HG02870 (cell line): Measurements from ENCODE around the gene KIF26B.

ENCODE experiments used
- ATAC-seq: cut with Tn5 transposase; IDR thresholded peaks from one replicate; pipeline ENCODE4 v1.9.1; 2021; ENCODE audit warnings: mild to moderate bottlenecking, moderate library complexity; ENCODE audit not compliant: unreplicated experiment

KIF26B gene

DNA sequence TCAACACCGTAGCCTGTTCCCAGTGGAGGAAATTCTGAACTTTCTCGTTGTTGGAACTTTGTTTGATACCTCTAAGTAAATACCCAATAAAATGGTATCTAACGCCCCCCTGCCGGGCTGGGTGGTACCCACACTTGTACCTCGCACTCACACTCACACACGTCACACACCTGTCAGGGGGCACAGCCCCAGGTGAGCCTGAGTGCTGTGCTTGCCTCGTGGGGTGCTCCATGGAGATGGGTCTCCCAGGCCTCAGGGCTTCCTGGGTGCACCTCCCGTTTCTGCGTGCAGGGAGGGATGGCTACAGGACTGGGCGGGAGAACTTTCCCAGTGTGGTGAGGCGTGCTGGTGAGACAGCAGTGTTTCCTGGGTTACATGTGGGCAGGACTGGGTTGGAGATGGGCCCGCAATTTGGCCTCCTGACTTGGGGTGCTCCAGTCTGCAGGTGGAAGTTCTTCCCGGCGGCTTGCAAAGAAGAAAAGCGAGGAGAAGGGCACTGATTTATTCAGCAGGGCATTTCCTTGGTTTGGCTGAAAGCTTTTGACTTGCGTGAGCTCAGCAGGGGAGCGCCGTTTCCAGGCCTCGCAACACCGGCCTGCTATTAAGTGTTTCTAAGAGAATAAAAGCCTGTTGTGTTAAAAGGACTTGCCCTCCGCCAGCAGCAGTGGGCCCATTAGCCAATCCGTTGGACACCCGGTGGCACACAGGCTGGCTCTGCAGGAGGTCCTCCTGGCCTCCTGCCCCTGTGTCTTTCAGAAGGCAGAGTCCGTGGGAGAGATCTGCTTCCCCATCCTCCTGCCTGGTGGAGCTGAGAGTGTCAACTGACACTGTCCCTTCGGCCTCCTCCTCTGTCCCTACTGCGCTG, 79.7 kb downstream of the KIF26B start:
- no peak for ATAC-seq

DNA sequence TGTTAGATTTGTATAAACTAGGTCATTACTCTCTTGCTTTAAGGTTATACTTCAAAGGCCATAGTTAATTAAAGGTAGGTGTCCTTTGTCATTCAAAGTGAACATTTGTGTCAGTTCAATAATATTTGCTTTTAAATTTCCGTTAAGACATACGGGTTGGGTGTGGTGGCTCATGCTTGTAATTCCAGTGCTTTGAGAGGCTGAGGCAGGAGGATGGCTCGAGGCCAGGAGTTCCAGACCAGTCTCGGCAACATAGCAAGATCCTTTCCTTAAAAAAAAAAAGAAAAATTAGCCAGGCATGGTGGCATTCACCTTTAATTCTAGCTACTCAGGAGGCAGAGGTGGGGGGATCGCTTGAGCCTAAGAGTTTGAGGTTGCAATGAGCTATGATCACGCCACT, 80.4 kb downstream of the KIF26B start:
- no peak for ATAC-seq

DNA sequence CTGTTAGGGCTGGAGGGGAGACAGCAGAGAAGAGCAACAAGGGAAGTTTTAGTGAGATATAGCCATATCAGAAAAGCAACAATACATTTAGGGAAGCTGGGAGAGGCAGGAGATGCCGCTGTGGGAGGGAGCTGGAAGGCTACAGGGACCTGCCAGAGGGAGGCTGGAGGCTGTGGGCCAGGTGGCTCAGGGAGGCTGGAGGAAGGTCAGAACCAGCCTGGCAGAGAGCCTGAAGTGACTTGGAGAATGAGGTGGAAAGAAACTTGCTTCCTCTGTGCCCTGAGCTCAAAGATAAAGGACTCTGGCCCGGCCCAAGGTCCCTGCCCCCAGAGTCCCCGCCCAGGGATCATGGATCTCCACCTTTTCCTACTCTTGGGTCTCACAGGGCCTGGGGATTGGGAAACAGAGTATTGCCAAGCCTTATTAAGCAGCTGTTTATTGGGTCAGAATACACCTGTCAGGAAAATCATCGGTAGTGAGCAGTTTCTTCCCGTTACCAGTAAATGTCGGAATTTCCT, 85.9 kb downstream of the KIF26B start:
- no peak for ATAC-seq

DNA sequence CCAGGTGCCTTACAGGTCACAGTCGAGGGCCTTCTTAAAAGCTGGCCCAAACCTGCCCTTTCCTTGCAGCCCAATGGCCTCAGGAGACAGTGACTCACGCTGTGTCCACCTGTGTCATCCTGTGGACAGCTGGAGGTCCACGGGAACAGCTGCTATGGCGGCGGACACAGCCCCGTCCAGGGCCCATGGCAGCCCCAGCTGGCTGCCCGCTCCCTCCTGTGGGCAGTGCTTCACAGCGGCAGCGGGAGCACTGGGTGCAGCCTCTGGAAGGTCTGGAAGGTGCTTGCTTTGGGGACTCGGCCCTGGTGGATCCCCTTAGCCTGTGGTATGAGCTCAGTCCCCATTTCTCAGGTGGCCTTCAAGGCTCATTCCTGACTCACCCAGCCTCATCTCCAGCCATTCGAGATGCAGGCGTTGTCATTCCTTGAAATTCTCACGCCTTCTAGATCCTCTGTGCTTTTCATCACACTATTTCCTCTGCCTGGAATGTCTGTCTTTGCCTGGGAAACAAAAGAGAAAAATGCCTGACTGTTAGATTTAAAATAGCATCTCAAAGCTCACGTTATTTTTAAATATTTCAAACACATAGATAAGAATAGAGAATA, 86.8 kb downstream of the KIF26B start:
- no peak for ATAC-seq

DNA sequence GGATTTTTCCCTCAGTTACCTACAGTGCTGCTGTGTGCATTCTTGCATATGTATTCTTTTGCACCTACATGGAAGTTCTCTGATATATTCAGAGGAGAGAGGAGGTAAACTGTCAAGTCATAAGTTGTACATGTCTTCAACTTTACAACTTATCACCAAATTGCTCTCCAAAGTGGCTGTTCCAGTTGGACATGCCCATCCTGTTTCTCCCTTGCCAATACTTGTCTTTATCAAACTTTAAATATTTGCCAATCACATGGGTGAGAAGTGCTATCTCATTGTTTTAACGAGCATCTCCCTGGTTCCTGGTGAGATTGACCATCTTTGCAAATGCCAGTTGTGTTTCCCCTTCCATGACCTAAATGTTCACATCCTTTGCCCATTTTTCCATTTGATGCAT, 88.2 kb downstream of the KIF26B start:
- ATAC-seq, result no peak

DNA sequence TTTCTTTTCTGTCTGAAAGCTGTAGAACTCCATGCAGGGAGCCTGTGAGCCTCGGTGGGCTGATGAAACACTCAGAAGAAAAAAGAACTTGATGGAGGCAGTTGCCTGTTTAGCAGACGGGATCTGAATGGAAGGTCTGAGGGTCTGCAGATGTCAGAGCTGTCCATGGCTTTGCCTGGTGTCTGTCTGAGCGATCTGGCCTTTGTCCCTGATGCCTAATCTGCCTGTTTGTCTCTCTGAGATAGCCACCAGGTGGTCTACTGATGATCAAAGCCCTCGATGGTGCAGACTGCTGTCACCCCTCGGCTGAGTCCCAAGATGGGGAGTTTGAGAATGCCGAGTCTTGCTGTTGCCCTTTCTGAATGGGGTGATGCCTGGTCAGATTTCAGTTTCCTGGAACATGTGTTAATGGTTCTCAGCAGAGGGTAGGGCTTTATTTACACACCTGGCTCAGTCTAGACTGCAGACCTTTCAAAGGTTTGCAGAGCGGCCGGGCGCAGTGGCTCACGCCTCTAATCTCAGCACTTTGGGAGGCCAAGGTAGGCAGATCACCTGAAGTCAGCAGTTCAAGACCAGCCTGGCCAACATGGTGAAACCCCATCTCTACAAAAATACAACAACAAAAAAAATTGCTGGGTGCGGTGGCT, 90.4 kb downstream of the KIF26B start:
- ATAC-seq, result no peak

DNA sequence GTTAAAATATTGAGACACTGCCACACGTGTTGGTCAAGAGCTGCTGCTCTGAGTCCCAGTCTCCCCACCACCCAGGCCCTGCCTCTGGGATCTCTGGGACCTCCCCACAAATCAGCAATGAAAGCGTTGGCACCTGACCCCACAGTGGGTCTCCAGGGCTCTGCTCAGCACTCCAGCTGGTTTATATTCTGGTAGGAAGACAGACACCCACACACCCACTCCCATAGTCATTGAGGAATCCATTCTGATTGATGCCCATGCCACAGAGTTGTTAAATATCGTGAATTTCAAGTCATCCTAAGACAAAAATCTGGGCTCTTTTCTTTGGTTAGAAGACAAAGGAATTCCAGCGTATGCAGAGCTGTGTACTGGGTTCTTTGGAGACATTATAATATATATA, 91.6 kb downstream of the KIF26B start:
- ATAC-seq, result no peak

DNA sequence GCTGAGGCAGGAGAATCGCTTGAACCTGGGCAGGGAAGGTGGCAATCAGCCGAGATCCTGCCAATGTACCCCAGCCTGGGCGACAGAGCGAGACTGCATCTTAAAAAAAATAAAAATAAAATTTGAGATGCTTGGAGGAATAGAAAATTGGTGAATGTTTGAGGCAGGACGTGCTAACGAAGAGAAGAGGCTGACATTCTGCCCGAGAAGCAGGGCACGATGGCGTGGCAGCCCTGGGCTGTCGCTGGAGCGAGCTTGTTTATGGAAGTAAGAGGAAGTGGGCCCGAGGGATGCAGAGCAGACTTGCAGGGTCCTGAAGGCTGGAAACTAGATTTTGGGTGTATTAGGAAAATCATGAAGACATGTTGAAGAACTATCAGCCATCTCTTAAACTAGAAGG, 92.6 kb downstream of the KIF26B start:
- ATAC-seq, result no peak

DNA sequence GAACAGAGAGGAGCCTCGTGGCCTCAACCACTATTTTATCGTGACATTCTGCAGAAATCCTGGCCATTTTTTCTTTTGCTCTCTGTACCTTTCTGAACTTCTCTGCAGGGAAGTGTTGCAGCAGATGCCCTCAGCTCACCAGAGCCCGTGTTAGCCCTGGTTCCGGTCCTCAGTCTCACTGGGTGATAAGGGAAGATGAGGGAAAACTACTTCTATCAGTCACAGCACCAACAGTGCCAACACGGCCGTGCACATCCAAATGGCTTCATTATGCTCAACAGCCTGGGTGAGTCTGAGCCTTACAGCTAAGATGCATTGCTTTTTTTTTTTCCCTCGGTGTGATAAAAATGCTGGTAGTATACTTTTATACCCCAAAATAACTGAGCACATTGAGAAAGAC, 93.0 kb downstream of the KIF26B start:
- ATAC-seq, result no peak

DNA sequence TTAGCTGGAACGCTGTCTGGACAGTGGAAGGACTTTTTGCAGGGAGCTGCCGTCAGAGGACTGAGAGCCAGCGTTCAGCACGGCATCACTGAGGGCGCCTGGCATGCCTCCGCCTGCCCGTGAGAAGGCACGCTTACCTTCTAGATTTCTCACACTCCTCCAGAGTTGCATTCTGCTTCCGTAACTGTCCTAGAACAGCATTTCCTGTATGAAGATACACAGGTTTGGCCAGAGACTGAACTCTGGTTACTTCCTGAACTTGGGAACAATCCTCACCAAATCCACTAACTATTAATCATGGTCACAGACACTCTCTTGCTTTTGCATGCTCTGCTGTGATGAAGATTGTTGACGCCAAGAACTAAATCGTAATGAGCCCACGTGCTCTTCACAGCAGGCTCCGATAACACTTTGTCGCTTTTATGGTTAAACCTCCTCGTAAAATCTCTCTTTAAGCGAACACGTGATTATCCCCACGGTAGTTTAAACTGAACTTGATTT, 93.5 kb downstream of the KIF26B start:
- ATAC-seq, result no peak

DNA sequence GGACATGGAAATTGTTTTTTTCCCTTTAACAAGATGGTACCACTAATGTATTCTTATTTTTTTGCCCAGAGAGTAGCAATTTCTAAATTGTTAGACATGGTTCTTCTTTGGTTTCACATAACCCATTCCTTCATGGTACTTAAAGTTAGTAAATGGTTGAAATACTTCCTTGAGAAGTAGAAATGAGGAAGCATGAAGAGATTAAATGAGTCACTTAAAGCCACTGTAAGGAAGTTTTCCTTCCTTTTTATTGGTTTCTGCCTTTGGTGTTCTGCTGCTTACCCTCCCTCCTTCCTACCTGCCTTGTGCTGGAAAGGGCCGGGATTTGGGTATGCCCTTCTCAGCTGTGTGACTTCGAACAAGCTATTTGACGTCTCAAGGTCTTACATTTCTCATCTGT, 101.0 kb downstream of the KIF26B start:
- ATAC-seq, result no peak

DNA sequence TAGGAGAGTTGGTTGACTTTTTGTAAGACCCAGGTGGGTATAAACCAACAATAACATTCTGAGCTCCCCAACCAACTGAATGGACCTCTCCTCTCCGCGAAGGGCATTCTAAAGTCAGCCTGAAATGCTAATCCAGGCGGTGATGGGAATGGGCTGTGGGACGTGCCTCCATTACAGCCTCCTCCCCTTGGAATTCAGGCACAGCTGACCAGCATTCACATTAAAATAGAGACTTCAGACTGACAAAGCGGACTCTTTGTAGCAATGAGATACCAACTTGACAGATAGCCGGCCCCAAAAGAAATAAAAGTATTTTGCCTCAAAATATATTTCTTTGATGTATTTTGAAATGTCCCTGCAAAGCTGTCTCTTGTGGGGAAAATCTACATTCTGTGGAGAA, 101.7 kb downstream of the KIF26B start:
- ATAC-seq, result no peak

DNA sequence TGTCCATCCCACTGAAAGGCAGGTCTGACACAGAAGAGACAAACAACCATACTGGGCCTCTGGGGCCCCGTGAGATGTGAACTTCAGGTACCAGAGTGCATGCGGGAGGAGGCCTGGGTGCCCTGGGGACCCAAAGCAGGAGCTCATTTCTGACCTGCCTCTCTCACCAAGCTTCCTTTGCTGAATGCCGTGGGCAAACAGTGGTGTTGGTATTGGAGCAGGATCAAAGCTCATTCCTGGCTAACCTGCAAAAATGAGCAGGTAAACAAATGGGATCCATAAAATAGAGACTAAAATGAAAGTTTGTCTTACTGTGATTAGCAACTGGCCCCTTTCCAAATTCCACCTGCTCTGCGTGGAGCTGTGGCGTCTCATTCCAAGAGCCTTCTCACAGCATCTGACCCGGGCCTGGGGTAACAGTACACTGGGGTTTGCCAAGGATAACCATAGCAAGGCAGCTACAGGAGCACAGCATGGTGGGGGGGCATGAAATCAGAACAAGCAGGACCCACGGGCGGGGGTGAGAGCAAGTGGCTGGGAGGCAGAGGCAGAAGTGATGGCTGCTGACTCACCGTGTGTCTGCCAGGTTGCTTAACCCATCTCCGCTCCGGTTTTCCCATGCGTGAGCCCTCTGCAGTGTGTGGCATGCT, 103.6 kb downstream of the KIF26B start:
- ATAC-seq, result no peak

DNA sequence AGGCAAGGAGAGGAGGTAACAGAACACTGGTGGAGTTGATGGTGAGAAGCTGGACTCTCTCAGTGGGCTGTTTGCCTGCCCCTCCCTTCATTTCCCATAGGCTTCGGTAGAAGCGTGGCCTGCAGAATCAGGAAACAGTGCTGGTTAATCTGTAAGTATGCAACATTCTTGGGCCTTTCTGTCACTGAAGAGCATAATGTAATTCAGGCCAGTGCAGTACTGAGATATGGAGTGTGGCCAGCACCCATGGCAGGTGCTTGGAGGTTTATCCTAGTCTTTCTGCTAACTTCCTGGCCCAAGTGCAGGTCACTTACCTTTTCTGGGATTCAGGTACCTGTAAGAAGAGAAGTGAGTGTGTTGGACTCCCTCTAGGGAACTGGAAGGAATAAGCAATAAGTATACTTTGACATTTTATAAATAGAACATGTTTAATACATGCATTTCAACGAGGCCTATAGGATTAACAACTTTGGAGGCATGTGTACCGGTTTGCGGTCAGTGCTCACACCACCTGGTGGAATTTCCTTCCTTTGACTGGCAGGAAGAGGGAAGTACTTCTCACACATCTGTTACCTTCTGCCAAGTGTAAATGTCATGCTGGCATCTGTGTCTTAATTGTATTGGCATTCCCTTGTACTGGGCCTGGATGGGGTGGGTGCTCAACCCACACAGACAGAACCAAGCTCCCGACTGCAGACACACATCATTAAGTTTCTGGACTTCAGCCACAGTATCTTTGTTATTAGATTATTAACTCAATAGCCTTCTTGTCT, 105.5 kb downstream of the KIF26B start:
- no peak for ATAC-seq

DNA sequence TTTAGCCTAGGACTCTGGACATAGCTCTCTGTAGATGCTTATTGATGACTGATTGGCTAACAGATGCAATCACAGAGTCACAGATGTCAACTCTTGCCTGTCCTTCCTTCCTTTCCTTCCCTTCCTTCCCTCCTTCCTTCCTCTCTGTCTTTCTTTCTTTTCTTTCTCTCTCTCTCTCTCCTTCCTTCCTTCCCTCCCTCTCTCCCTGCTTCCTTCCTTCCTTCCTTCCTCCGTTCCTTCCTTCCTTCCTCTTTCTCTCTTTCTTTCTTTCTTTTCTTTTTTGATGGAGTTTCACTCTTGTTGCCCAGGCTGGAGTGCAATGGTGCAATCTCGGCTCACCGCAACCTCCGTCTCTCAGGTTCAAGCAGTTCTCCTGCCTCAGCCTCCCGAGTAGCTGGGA, 106.1 kb downstream of the KIF26B start:
- no peak for ATAC-seq

DNA sequence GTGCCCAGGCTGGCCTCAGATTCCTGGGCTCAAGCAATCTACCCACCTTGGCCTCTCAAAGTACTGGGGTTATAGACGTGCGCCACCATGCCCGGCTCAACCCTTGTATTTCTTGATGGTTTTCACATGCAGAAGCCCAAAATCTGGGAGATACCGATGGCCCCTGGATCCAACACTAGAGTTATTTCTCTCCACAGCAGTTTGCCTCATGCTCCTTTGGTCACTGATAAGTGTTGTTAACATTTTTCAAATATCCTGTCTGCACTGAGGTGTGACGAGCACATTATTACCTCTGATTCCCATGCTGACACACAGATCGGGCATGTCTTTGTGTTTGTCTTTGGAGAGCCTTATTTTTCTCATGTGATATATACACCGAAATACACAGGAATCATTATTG, 107.0 kb downstream of the KIF26B start:
- ATAC-seq, result no peak

DNA sequence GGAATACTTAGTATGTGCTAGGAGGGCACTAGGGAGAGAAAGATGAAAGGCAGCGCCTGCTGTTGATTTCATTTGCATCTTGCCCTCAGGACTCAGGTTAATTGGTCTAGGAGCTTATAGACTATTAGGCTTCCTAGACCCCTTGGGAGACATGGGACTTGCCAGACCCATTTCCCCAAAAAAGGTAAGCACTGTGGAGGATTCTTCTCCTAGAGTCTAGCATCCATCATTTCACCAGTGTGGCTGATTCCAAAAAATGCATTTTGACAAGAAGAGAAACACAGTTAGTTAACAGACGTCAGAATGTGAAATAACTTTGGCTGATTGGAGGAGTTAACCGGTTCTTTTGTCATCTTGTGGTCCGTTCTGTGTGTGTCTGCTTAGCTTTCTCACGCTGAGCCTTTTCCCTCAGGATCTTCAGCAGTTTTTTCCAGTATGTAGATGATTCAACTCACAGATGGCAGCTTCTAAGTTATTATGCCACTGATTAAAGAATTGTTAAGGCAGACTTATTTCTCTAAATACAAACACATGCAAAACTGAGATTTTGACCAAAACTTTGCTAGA, 108.8 kb downstream of the KIF26B start:
- ATAC-seq, result no peak

DNA sequence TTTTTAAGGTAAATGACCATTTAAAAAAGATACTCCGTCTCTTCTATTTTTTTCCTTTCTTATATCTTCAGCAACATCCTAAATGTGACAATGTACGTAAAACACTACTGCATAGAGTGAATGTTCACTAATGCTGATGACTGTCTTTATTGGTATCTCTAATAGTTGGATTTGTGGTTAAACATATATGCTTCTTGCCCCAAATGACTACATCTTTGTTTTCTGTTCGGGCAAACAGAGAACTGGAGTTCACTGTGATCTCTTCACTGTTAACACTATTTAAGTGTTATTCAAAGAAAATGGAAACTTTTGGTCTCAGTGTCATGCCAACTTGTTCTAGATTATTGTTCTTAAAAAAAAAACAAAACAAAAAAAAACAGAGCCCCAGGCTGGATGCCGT, 109.4 kb downstream of the KIF26B start:
- no peak for ATAC-seq

DNA sequence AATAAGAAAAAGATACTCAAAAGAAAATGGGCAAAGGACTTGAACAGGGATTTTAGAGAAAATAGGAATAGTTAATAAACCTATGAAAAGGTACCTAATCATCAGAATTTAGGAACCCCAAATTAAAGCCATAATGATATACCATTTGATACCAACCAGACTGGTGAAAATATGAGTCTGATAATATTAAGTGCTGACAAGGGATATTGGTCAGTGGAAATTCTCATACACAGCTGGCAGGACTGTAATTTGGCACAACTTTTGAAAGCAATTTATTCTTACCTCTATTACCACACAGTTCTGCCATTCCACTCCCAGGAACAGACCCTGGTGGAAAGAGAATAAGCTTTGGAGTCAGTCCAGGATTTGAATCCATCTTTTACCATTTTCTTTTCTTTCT, 111.3 kb downstream of the KIF26B start:
- ATAC-seq, result no peak

DNA sequence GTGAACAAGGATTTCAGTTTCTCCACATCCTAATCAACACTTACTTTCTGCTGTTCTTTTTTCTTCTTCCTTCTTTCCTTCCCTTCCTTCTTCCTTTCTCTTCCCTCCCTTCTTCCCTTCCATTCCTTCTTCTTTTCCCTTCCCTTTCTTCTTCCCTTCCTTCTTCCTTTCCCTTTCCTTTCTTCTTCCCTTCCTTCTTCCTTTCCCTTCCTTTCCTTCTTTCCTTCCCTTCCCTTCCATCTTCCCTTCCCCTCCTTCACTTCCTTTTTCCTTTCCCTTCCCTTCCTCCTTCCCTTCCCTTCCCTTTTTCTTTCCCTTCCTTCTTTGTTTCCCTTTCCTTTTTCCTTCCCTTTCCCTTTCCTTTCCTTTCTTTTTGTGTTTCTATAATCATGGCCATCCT, 115.3 kb downstream of the KIF26B start:
- ATAC-seq, result no peak
